Measurements from ENCODE around the gene EGLN3. TPM values are rescaled to one million over a fixed set of nuclear protein-coding genes. Genes with fewer than 3 reads are reported as not detected.

Gene EGLN3
- total RNA-seq, 1 experiment from 2014 or later, result 20.0 TPM

- Mint-ChIP-seq H3K36me3 (peaks cover 47% of the 10 kb centered on the region), H3K9me3 (no peaks in the 10 kb centered on the region), H3K4me1 (peaks cover 30% of the 10 kb centered on the region), H3K4me3 (no peak overlapping the region), H3K27ac (no peak overlapping the region), H3K27me3 (ENCODE audit: low read depth) (no peaks in the 10 kb centered on the region)
- TF ChIP-seq, protein P1, sequence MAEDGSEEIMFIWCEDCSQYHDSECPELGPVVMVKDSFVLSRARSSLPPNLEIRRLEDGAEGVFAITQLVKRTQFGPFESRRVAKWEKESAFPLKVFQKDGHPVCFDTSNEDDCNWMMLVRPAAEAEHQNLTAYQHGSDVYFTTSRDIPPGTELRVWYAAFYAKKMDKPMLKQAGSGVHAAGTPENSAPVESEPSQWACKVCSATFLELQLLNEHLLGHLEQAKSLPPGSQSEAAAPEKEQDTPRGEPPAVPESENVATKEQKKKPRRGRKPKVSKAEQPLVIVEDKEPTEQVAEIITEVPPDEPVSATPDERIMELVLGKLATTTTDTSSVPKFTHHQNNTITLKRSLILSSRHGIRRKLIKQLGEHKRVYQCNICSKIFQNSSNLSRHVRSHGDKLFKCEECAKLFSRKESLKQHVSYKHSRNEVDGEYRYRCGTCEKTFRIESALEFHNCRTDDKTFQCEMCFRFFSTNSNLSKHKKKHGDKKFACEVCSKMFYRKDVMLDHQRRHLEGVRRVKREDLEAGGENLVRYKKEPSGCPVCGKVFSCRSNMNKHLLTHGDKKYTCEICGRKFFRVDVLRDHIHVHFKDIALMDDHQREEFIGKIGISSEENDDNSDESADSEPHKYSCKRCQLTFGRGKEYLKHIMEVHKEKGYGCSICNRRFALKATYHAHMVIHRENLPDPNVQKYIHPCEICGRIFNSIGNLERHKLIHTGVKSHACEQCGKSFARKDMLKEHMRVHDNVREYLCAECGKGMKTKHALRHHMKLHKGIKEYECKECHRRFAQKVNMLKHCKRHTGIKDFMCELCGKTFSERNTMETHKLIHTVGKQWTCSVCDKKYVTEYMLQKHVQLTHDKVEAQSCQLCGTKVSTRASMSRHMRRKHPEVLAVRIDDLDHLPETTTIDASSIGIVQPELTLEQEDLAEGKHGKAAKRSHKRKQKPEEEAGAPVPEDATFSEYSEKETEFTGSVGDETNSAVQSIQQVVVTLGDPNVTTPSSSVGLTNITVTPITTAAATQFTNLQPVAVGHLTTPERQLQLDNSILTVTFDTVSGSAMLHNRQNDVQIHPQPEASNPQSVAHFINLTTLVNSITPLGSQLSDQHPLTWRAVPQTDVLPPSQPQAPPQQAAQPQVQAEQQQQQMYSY (CRISPR knock-in tag; IDR thresholded peaks at IDR 0.05), result no peak
- TF ChIP-seq TP53 (CRISPR knock-in tag; IDR thresholded peaks at IDR 0.05) (no peak), ZNF416 (CRISPR knock-in tag; IDR thresholded peaks at IDR 0.05) (no peak), SP1 (CRISPR knock-in tag; conservative IDR thresholded peaks at IDR 0.05) (no peak), ARID4B (CRISPR knock-in tag; IDR thresholded peaks at IDR 0.05; ENCODE audit: borderline replicate concordance) (no peak), NFATC4 (CRISPR knock-in tag; IDR thresholded peaks at IDR 0.05) (no peak)
- TF ChIP-seq, protein P2, sequence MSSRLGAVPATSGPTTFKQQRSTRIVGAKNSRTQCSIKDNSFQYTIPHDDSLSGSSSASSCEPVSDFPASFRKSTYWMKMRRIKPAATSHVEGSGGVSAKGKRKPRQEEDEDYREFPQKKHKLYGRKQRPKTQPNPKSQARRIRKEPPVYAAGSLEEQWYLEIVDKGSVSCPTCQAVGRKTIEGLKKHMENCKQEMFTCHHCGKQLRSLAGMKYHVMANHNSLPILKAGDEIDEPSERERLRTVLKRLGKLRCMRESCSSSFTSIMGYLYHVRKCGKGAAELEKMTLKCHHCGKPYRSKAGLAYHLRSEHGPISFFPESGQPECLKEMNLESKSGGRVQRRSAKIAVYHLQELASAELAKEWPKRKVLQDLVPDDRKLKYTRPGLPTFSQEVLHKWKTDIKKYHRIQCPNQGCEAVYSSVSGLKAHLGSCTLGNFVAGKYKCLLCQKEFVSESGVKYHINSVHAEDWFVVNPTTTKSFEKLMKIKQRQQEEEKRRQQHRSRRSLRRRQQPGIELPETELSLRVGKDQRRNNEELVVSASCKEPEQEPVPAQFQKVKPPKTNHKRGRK (CRISPR knock-in tag; IDR thresholded peaks at IDR 0.05; ENCODE audit: borderline replicate concordance), result no peak
- ChIA-PET POLR2A (no interaction called here), CTCF (no interaction called here)
- ATAC-seq (no peak), DNase-seq (ENCODE audit: low spot score) (no peak)
Observed at GRCh38 chr14:33925235-33925634, 25.6 kb downstream of the EGLN3 start.

- ChIA-PET CTCF (interaction anchor here (0.6 kb wide), 2 partner anchors 12 to 304 kb away, joined by 3 to 5 read pairs; no protein-coding TSS in a partner anchor), POLR2A (interaction anchor here (0.7 to 1.0 kb wide), 2 partner anchors 26 to 76 kb away, joined by 3 to 4 read pairs; no protein-coding TSS in a partner anchor)
- peaks cover 30% of the 10 kb centered on the region for H3K4me1 Mint-ChIP-seq
- no peaks in the 10 kb centered on the region for H3K27me3 Mint-ChIP-seq (ENCODE audit: low read depth)
- TF ChIP-seq, protein P3, sequence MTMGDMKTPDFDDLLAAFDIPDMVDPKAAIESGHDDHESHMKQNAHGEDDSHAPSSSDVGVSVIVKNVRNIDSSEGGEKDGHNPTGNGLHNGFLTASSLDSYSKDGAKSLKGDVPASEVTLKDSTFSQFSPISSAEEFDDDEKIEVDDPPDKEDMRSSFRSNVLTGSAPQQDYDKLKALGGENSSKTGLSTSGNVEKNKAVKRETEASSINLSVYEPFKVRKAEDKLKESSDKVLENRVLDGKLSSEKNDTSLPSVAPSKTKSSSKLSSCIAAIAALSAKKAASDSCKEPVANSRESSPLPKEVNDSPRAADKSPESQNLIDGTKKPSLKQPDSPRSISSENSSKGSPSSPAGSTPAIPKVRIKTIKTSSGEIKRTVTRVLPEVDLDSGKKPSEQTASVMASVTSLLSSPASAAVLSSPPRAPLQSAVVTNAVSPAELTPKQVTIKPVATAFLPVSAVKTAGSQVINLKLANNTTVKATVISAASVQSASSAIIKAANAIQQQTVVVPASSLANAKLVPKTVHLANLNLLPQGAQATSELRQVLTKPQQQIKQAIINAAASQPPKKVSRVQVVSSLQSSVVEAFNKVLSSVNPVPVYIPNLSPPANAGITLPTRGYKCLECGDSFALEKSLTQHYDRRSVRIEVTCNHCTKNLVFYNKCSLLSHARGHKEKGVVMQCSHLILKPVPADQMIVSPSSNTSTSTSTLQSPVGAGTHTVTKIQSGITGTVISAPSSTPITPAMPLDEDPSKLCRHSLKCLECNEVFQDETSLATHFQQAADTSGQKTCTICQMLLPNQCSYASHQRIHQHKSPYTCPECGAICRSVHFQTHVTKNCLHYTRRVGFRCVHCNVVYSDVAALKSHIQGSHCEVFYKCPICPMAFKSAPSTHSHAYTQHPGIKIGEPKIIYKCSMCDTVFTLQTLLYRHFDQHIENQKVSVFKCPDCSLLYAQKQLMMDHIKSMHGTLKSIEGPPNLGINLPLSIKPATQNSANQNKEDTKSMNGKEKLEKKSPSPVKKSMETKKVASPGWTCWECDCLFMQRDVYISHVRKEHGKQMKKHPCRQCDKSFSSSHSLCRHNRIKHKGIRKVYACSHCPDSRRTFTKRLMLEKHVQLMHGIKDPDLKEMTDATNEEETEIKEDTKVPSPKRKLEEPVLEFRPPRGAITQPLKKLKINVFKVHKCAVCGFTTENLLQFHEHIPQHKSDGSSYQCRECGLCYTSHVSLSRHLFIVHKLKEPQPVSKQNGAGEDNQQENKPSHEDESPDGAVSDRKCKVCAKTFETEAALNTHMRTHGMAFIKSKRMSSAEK (CRISPR knock-in tag; IDR thresholded peaks at IDR 0.05; ENCODE audit: borderline replicate concordance), result no peak
- TF ChIP-seq GTF2I (CRISPR knock-in tag; conservative IDR thresholded peaks at IDR 0.05) (no peak), SMAD3 (CRISPR knock-in tag; IDR thresholded peaks at IDR 0.05; ENCODE audit: borderline replicate concordance) (no peak), ZNF317 (CRISPR knock-in tag; IDR thresholded peaks at IDR 0.05; ENCODE audit: borderline replicate concordance, low read depth) (no peak), ZNF219 (CRISPR knock-in tag; IDR thresholded peaks at IDR 0.05; ENCODE audit: borderline replicate concordance) (no peak), IRF2 (CRISPR knock-in tag; IDR thresholded peaks at IDR 0.05; ENCODE audit: borderline replicate concordance, low read depth) (no peak), OVOL2 (CRISPR knock-in tag; IDR thresholded peaks at IDR 0.05; ENCODE audit: borderline replicate concordance) (no peak), NFYB (CRISPR knock-in tag; conservative IDR thresholded peaks at IDR 0.05; ENCODE audit: low read depth) (no peak), MXD4 (CRISPR knock-in tag; IDR thresholded peaks at IDR 0.05; ENCODE audit: borderline replicate concordance) (no peak), RELA (CRISPR knock-in tag; IDR thresholded peaks at IDR 0.05; ENCODE audit: borderline replicate concordance) (no peak)
- no peak for ATAC-seq
- no peak for DNase-seq (ENCODE audit: low spot score)
- peaks cover 42% of the 10 kb centered on the region for H3K36me3 Mint-ChIP-seq
- H3K27ac Mint-ChIP-seq, result no peak overlapping the region
- no peaks in the 10 kb centered on the region for H3K9me3 Mint-ChIP-seq
- no peak overlapping the region for H3K4me3 Mint-ChIP-seq
Observed at GRCh38 chr14:33924566-33925100, 26.2 kb downstream of the EGLN3 start.
